ENCODE results near the gene NMRK1. TPM values are rescaled to one million over a fixed set of nuclear protein-coding genes. Genes with fewer than 3 reads are reported as not detected.

NMRK1 gene
- total RNA-seq, 1 experiment from 2014 or later = 0.67 TPM

GRCh38 chr9:75121914-75122558 lies 34.1 kb upstream of the NMRK1 start:
- TF ChIP-seq EZH2 (IDR thresholded peaks at IDR 0.05; ENCODE audit: borderline replicate concordance, low read depth, low read length, poor library complexity, severe bottlenecking) = no peak
- TF ChIP-seq CTCF (conservative IDR thresholded peaks at IDR 0.05; ENCODE audit: low read depth, low read length) = no peak
- POLR2A ChIA-PET (ENCODE audit: low non-redundant PET) = no interaction called here
- H3K27ac ChIP-seq (ENCODE audit: low read depth, low read length, poor library complexity, severe bottlenecking) = no peak overlapping the region
- H3K36me3 ChIP-seq (ENCODE audit: insufficient read depth, low read length, poor library complexity, severe bottlenecking) = no peaks in the 10 kb centered on the region
- no peaks in the 10 kb centered on the region for H3K9me3 ChIP-seq (ENCODE audit: low read depth, low read length, poor library complexity, severe bottlenecking)
- DNase-seq (ENCODE audit: low spot score) = no peak
- no peaks in the 10 kb centered on the region for H3K27me3 ChIP-seq (replicated peaks; ENCODE audit: insufficient read depth, low read depth, low read length, poor library complexity)
- H3K4me1 ChIP-seq (ENCODE audit: insufficient read depth, low read length, poor library complexity, severe bottlenecking) = no peaks in the 10 kb centered on the region
- no TSS peak for BruUV-seq (replicated peaks)
- CTCF ChIA-PET = no interaction called here
- H3K4me3 ChIP-seq (ENCODE audit: low read depth, low read length, poor library complexity, severe bottlenecking) = no peak overlapping the region
- intact Hi-C loops (cut with micrococcal nuclease; ENCODE audit: unreplicated experiment) = no loop called here

- Histone ChIP-seq H3K36me3 (ENCODE audit: insufficient read depth, low read length, poor library complexity, severe bottlenecking) (no peaks in the 10 kb centered on the region), H3K27me3 (replicated peaks; ENCODE audit: insufficient read depth, low read depth, low read length, poor library complexity) (no peaks in the 10 kb centered on the region), H3K4me1 (ENCODE audit: insufficient read depth, low read length, poor library complexity, severe bottlenecking) (no peaks in the 10 kb centered on the region), H3K4me3 (ENCODE audit: low read depth, low read length, poor library complexity, severe bottlenecking) (no peak overlapping the region), H3K27ac (ENCODE audit: low read depth, low read length, poor library complexity, severe bottlenecking) (no peak overlapping the region), H3K9me3 (ENCODE audit: low read depth, low read length, poor library complexity, severe bottlenecking) (no peaks in the 10 kb centered on the region)
- ChIA-PET CTCF (no interaction called here), POLR2A (ENCODE audit: low non-redundant PET) (no interaction called here)
- no peak for TF ChIP-seq EZH2 (IDR thresholded peaks at IDR 0.05; ENCODE audit: borderline replicate concordance, low read depth, low read length, poor library complexity, severe bottlenecking)
- no peak for TF ChIP-seq CTCF (conservative IDR thresholded peaks at IDR 0.05; ENCODE audit: low read depth, low read length)
- BruUV-seq (replicated peaks) = no TSS peak
- intact Hi-C loops (cut with micrococcal nuclease; ENCODE audit: unreplicated experiment) = no loop called here
- DNase-seq (ENCODE audit: low spot score) = no peak
Observed at GRCh38 chr9:75120686-75121085, 32.7 kb upstream of the NMRK1 start.

GRCh38 chr9:75117564-75117963 lies 29.6 kb upstream of the NMRK1 start:
- intact Hi-C loops (cut with micrococcal nuclease; ENCODE audit: unreplicated experiment) = no loop called here
- TF ChIP-seq CTCF (conservative IDR thresholded peaks at IDR 0.05; ENCODE audit: low read depth, low read length) (no peak), EZH2 (IDR thresholded peaks at IDR 0.05; ENCODE audit: borderline replicate concordance, low read depth, low read length, poor library complexity, severe bottlenecking) (no peak)
- no peaks in the 10 kb centered on the region for H3K4me1 ChIP-seq (ENCODE audit: insufficient read depth, low read length, poor library complexity, severe bottlenecking)
- H3K9me3 ChIP-seq (ENCODE audit: low read depth, low read length, poor library complexity, severe bottlenecking) = no peaks in the 10 kb centered on the region
- no peaks in the 10 kb centered on the region for H3K27me3 ChIP-seq (replicated peaks; ENCODE audit: insufficient read depth, low read depth, low read length, poor library complexity)
- BruUV-seq (replicated peaks) = no TSS peak
- H3K36me3 ChIP-seq (ENCODE audit: insufficient read depth, low read length, poor library complexity, severe bottlenecking) = no peaks in the 10 kb centered on the region
- ChIA-PET CTCF (no interaction called here), POLR2A (ENCODE audit: low non-redundant PET) (no interaction called here)
- DNase-seq (ENCODE audit: low spot score) = no peak
- H3K4me3 ChIP-seq (ENCODE audit: low read depth, low read length, poor library complexity, severe bottlenecking) = no peak overlapping the region
- H3K27ac ChIP-seq (ENCODE audit: low read depth, low read length, poor library complexity, severe bottlenecking) = no peak overlapping the region

All from A673 (cell line).